ENCODE measurements around the gene KCNT1.

GRCh38 chr9:135726138-135726853 is 24.3 kb downstream of the KCNT1 start:
- TF ChIP-seq, protein P1, sequence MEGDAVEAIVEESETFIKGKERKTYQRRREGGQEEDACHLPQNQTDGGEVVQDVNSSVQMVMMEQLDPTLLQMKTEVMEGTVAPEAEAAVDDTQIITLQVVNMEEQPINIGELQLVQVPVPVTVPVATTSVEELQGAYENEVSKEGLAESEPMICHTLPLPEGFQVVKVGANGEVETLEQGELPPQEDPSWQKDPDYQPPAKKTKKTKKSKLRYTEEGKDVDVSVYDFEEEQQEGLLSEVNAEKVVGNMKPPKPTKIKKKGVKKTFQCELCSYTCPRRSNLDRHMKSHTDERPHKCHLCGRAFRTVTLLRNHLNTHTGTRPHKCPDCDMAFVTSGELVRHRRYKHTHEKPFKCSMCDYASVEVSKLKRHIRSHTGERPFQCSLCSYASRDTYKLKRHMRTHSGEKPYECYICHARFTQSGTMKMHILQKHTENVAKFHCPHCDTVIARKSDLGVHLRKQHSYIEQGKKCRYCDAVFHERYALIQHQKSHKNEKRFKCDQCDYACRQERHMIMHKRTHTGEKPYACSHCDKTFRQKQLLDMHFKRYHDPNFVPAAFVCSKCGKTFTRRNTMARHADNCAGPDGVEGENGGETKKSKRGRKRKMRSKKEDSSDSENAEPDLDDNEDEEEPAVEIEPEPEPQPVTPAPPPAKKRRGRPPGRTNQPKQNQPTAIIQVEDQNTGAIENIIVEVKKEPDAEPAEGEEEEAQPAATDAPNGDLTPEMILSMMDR (IDR thresholded peaks at IDR 0.05; ENCODE audit: low read depth, low read length), result 0 out of 2 replicates have a peak, but pooled peaks have one; percentile 22
- TF ChIP-seq EZH2phosphoT487 (IDR thresholded peaks at IDR 0.05; ENCODE audit: low read depth), result no peak

Measured in OCI-LY3 (cell line).